NCI-H510A treated with DMSO at 0.1 percent for 48 hours (cell line): ENCODE measurements around the gene CHIC2.

Experiments
- DNase-seq: peaks from one replicate; lab custom pipeline; 2025; lab: John Stamatoyannopoulos, UW

Gene CHIC2

DNA sequence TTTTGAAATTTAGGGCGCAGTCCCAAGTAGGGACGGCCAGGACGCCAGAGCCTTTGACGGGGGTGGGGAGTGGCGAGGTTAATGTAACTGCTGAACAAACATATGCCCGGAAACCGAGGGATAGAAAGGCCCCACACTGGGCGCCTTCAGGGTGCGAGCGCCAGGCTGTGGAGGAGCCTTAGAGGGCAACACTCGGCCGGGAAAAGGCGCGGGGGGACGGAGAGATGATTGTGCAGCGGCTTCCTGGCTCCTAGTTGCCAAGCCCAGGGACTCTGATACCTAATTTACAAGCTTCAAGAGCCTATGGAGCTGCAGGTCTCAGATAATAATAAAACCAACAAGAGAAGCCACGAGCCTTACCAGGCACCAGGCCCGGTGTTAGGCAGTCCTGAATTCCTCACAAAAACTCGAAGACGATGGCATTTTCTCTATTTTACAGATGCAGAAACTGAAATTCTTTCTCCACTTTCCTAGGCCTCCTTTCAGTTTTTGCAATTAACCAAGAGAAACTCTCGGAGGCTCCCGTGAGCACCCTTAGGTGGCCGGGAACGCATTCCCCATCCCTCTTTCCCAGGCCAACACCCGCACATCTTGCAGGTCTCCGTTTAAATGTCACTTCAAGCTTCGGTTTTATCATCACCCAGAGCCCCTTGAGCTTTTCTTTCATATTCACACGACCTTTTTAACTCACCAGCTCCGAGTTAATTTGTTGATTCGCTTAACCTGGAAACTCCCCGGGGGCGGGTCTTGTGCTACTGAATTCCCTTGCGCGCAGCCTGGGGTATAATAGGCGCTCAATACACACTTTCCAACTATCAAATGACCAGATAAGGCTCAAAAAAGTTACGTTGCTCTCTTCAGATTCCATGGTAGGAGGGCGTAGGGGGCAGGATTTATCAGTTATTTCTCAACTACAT is 29.2 kb upstream of the CHIC2 start:
- no peak for DNase-seq

DNA sequence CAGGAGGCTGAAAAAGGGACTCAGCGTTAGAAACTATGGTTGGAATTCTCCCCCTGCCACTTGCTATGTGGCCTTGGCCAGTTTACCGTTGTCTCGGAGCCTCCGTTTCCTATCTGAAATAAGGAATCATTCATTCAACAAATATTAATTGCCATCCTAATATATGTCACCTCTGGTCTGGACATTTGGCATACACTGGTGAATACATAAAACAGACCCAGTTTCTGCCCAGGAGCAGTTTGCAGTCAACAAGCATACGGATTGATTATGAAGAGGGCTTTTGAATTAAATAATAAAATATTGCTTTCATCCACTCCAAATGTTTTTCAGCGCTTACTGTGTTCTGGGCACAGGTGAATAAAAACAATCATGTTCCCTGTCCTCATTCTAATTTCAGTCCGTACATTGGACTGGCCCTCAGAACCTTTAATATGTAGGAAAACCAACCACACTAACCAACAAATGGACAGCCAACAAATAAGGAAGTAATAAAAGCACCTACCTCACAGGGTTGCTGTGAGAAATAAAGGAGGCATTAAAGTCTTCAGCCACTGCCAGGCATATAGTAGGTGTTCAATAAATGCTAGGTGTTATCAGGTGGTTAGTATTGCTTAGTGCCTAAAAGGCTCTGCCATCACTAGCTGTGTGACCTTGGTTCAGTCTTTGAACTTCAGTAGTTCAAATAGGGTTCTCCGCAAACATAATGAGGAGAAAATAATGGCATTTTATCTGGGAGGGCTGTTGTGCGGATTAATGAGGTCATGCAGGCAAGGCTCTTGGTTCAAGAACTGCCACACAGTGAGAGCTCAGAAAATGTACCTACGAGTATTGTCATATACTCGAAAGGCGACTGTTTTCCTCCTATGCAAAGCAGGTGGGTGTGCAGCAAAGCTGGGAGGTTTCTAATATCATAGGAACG is 28.3 kb upstream of the CHIC2 start:
- no peak for DNase-seq

GRCh38 chr4:54091637-54092404 is 27.4 kb upstream of the CHIC2 start:
- peak; percentile 76 for DNase-seq

- no peak for DNase-seq
These were observed 26.6 kb upstream of the CHIC2 start for GRCh38 chr4:54090804-54091623.

DNA sequence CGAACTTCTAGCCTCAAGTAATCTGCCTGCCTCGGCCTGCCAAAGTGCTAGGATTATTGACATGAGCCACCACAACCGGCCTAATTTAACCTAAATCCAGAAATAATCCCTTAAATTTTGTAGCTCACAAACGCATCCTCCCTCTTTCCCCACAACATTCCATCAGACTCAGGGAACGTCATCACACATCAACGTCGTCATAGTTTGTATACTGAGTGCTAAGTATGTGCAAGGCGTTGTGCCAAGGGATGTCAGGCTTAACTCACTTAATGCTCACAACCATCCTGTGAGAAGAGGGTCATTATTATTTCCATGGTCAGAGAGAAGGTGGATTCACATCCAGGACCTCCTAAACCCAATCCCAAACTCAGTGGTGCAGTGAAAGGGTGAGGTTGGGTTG is 26.0 kb upstream of the CHIC2 start:
- DNase-seq, result no peak

DNA sequence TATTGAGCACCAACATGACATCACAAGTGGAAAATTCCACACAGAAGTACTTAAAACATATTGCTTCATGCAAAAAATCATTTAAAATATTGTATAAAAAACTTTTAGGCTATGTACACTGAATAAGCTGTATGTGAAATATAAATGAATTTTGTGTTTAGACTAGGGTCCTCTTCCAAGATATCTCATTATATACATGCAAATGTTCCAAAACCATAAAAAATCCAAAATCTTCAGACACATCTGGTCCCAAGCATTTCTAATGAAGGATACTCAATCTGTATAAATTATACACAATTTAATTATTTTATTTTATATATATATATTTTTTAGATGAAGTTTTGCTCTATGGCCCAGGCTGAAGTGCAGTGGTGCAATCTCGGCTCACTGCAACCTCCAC is 25.5 kb upstream of the CHIC2 start:
- no peak for DNase-seq

DNA sequence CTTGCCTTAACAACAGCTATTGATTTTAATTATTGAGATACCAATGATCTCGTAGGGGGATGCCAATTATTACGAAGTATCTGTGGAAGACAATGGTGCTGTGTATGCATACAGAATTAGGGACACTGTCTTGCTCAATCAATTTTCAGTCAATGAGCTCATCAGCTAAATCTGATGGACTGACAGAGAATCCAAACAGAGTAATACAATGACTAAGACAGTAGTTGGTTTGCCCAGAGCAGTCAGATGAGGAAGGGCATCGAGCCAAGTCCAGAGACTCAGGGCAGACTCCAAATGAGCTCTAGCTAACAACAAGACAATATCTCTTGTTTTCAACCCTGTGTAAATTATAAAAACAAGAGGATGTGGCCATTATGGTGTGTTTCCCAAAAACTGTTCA is 20.9 kb upstream of the CHIC2 start:
- DNase-seq, result no peak

- peak; percentile 27 for DNase-seq
These were observed 17.8 kb upstream of the CHIC2 start for GRCh38 chr4:54082168-54082567.

DNA sequence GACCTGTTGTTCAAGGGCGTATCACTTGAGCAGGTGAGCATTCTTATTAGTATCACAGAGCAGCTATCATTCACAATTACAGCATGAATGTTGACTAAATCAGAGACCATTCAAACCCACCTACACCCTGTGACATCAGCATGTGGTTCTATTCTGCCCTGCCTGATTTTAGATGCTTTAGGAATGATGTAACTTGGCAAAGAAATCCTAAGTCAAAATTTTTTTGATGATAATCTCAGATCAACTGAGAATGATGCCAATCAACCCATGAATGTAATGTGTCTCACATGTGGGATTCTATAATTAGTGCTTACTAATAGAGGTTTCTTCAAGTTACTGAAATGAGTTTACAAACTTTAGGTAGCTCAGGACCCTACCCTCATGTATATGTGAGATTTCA is 13.4 kb upstream of the CHIC2 start:
- DNase-seq, result no peak

GRCh38 chr4:54076673-54077072 is 12.3 kb upstream of the CHIC2 start:
- no peak for DNase-seq

DNA sequence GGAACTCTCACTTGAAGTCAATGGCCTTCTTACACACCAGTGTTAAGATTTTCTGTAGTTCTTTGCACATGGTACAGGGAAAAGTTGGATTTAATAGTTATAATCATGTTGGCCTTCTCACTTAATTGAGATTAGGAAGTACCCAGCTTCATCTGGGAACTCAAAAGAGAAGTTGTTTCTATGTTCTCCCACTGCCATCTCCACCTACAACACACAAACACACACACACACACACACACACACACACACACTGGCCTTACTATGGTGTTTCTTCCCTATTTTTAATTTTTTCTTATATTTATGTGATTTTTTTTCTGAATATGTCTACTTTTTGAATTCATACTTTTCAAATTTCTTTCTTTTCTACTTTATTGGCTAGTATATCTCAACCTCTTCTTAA is 10.0 kb upstream of the CHIC2 start:
- DNase-seq, result no peak

DNA sequence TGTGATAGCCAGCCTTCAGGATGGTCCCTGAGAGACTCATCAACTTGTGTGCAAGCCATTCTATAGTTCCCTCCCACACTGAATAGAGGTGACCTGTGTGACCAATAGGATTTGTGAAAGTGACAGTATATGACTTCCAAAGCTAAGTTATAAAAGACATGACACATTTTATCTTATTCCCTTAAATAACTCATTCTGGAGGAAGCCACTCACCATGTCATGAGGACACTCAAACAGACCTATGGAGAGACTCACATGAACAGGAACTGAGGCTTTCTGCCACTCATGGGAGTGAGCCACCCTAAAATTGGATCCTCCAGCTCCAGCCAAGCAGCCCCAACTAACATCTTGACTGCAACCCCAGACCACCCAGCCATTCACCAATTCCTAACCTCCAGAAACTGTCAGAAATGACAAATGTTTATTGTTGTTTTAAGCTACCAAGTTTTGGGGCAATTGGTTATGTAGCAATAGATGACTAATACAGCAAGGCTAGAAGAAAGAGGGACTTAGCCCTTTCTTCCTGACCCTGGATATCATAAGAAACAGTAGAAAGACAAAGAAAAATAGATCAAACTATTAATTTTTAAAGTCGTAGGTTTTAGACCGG is 9.0 kb upstream of the CHIC2 start:
- DNase-seq, result no peak

DNA sequence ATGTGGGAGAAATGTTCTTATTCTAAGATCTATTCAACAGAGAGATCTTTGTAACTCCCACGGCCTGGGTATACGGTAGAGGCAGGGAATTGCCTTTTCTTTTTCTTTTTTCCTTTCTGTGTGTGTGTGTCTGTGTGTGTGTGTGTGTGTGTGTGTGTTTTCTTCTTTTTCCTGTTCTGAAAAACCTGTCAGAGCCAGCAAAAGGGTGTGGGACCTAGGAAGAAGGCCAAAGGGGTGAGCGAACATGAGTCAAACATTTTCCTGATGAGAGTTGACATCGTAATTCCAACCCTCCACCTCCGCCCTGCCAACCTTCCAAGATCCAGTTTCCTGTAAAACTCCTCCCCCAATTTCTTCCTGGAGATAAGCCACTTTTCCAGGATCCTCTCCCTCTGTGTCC is 2.8 kb upstream of the CHIC2 start:
- DNase-seq, result no peak

GRCh38 chr4:54066718-54067129 is 2.3 kb upstream of the CHIC2 start:
- no peak for DNase-seq

GRCh38 chr4:54066088-54066415 is 1.6 kb upstream of the CHIC2 start:
- DNase-seq, result no peak

- DNase-seq, result peak; percentile 18
These were observed 1.1 kb upstream of the CHIC2 start for GRCh38 chr4:54065282-54066087.

DNA sequence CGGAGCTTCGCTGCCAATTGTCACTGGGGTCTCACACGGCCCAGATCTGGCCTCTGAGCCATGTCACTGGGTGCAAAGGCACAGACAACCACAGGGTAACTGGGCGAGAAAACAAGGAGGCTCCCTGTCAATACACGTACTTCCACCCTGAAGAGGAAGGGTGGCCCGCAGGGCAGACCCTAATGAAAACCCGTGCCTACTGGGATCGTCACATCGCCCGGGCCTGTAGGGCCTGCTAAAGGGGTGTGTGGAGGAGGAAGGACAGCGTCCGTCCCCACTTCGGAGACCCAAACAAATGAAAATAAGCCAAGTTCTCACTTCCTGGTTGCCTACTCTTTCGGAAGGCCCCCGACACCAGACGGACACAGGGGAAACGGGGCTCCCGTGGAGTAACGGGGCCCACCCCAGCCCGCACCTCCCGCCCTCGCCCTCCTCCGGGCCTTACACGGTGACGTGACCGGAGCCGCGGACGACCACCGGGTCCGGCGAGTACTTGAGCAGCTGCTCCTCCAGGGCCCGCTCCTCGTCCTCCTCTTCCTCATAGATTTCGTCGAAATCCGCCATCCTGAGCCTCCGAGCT is 578 bp downstream of the CHIC2 start:
- peak; percentile 45 for DNase-seq

GRCh38 chr4:54063229-54063628 is 1.2 kb downstream of the CHIC2 start:
- peak; percentile 48 for DNase-seq

DNA sequence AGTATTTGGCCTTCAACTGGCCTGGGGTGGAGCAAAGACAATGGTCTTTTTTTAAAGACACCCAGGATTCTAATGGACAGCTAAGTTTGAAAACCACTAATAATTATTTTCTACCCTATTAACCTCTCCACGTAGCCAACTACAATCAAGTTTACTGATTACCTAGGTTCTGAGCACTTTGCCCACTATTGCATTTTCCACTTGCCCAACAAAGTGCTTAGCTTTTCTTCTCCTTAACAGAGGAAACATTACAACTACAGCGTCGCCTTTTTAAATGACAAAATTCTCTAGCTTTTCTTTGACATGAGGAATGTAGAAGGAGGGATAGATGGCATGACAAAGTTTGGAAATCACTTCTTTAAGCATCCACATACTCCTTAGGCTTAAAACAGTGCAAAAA is 2.0 kb downstream of the CHIC2 start:
- DNase-seq, result no peak

- DNase-seq, result no peak
These were observed 2.5 kb downstream of the CHIC2 start for GRCh38 chr4:54061873-54062272.
